Measurements from ENCODE around the gene CLPX.

Gene CLPX

GRCh38 chr15:65204236-65204930 is 19.2 kb upstream of the CLPX start:
- no peak for DNase-seq
- H3K4me3 Mint-ChIP-seq, result no peak overlapping the region
- peaks cover 12% of the 10 kb centered on the region for H3K27me3 Mint-ChIP-seq (ENCODE audit: low read depth, poor library complexity)
- no peaks in the 10 kb centered on the region for H3K36me3 Mint-ChIP-seq (ENCODE audit: low read depth)
- TF ChIP-seq, protein P1, sequence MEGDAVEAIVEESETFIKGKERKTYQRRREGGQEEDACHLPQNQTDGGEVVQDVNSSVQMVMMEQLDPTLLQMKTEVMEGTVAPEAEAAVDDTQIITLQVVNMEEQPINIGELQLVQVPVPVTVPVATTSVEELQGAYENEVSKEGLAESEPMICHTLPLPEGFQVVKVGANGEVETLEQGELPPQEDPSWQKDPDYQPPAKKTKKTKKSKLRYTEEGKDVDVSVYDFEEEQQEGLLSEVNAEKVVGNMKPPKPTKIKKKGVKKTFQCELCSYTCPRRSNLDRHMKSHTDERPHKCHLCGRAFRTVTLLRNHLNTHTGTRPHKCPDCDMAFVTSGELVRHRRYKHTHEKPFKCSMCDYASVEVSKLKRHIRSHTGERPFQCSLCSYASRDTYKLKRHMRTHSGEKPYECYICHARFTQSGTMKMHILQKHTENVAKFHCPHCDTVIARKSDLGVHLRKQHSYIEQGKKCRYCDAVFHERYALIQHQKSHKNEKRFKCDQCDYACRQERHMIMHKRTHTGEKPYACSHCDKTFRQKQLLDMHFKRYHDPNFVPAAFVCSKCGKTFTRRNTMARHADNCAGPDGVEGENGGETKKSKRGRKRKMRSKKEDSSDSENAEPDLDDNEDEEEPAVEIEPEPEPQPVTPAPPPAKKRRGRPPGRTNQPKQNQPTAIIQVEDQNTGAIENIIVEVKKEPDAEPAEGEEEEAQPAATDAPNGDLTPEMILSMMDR (IDR thresholded peaks at IDR 0.05), result no peak
- peaks cover 16% of the 10 kb centered on the region for H3K4me1 Mint-ChIP-seq
- H3K9me3 Mint-ChIP-seq, result no peaks in the 10 kb centered on the region
- H3K27ac Mint-ChIP-seq, result no peak overlapping the region

DNA sequence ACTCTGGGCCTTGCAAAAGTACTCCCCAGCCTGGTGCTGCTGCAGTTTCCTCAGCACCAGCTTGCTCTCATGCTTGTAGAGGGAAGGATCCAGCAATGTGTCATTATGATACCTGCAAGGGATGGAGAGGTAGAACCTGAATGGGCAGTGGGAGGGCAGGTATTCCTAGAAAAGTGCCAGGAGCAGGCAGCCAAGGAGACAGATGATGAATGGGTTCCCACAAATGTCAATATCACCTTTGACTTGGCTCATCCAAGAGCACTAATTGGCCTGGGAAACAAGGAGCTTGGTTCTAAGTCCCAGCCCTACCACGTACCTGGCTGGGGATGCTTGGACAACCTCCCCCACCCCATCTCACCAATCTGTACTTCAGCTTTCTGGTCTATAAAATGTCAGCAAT is 16.8 kb upstream of the CLPX start:
- Mint-ChIP-seq H3K36me3 (ENCODE audit: low read depth) (no peaks in the 10 kb centered on the region), H3K27me3 (ENCODE audit: low read depth, poor library complexity) (peaks cover 16% of the 10 kb centered on the region), H3K4me3 (no peak overlapping the region), H3K9me3 (no peaks in the 10 kb centered on the region), H3K27ac (peak overlapping the region; percentile 57), H3K4me1 (no peaks in the 10 kb centered on the region)
- TF ChIP-seq, protein P1 (IDR thresholded peaks at IDR 0.05), result no peak
- no peak for DNase-seq

- Mint-ChIP-seq H3K27me3 (ENCODE audit: low read depth, poor library complexity) (peaks cover 16% of the 10 kb centered on the region), H3K4me3 (no peak overlapping the region), H3K27ac (no peak overlapping the region), H3K4me1 (peaks cover 9% of the 10 kb centered on the region), H3K36me3 (ENCODE audit: low read depth) (no peaks in the 10 kb centered on the region), H3K9me3 (peaks cover 2% of the 10 kb centered on the region)
- DNase-seq, result no peak
- TF ChIP-seq, protein P1 (IDR thresholded peaks at IDR 0.05), result no peak
These were observed 13.4 kb upstream of the CLPX start for GRCh38 chr15:65198571-65198970.

- TF ChIP-seq, protein P1 (IDR thresholded peaks at IDR 0.05), result no peak
- Mint-ChIP-seq H3K4me3 (no peak overlapping the region), H3K36me3 (ENCODE audit: low read depth) (no peaks in the 10 kb centered on the region), H3K9me3 (peaks cover 6% of the 10 kb centered on the region), H3K27ac (no peak overlapping the region), H3K4me1 (peaks cover 13% of the 10 kb centered on the region), H3K27me3 (ENCODE audit: low read depth, poor library complexity) (peaks cover 16% of the 10 kb centered on the region)
- no peak for DNase-seq
These were observed 12.1 kb upstream of the CLPX start for GRCh38 chr15:65197337-65197645.

- no peak for DNase-seq
- TF ChIP-seq, protein P1 (IDR thresholded peaks at IDR 0.05), result no peak
- Mint-ChIP-seq H3K4me1 (peaks cover 13% of the 10 kb centered on the region), H3K9me3 (peaks cover 9% of the 10 kb centered on the region), H3K4me3 (no peak overlapping the region), H3K36me3 (ENCODE audit: low read depth) (no peaks in the 10 kb centered on the region), H3K27me3 (ENCODE audit: low read depth, poor library complexity) (peaks cover 17% of the 10 kb centered on the region), H3K27ac (no peak overlapping the region)
These were observed 11.6 kb upstream of the CLPX start for GRCh38 chr15:65196637-65197336.

DNA sequence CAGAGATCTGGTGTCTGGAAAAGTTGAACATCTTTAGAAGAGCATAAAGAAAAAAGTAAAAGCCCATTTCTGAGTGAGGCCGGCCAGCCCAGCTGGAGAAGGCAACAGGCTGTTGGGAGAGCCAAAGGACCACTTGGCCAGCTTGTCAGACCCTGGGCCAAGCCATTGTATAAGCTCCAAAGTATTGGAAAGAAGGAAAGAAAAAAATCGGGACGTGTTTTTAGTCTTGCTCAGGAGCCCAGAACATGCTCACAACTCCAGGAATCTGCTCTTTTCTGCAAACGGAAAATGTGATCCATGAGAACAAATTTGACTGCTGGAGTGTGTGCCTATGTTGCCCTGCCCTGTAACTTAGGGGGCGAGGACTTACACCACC is 10.4 kb upstream of the CLPX start:
- TF ChIP-seq, protein P1 (IDR thresholded peaks at IDR 0.05), result no peak
- no peak overlapping the region for H3K27ac Mint-ChIP-seq
- H3K4me1 Mint-ChIP-seq, result peaks cover 13% of the 10 kb centered on the region
- peaks cover 9% of the 10 kb centered on the region for H3K9me3 Mint-ChIP-seq
- H3K4me3 Mint-ChIP-seq, result no peak overlapping the region
- no peak for DNase-seq
- H3K36me3 Mint-ChIP-seq (ENCODE audit: low read depth), result no peaks in the 10 kb centered on the region
- H3K27me3 Mint-ChIP-seq (ENCODE audit: low read depth, poor library complexity), result peaks cover 11% of the 10 kb centered on the region

All from nephron progenitor cell (in vitro differentiated cells).